Breast epithelium (tissue), 3 donors: ENCODE results near the gene LAMTOR2.

Experiments used
- POLR2AphosphoS5 ChIP-seq, 3 donors: sonication (generic); formaldehyde crosslinking; IDR thresholded peaks; one replicate each; pipeline ENCODE4 v1.6.1; 2017; ENCODE audit warnings: antibody characterized with exemption in 3 of 3
- TF ChIP-seq, protein P1 (sequence below), 3 donors: fragments of 450-650 bp; IDR thresholded peaks; one replicate each; pipeline ENCODE4 v1.5.1; 2016 to 2017; ENCODE audit warnings: antibody characterized with exemption in 3 of 3, mild to moderate bottlenecking in 3 of 3, moderate library complexity in 3 of 3

DNA sequence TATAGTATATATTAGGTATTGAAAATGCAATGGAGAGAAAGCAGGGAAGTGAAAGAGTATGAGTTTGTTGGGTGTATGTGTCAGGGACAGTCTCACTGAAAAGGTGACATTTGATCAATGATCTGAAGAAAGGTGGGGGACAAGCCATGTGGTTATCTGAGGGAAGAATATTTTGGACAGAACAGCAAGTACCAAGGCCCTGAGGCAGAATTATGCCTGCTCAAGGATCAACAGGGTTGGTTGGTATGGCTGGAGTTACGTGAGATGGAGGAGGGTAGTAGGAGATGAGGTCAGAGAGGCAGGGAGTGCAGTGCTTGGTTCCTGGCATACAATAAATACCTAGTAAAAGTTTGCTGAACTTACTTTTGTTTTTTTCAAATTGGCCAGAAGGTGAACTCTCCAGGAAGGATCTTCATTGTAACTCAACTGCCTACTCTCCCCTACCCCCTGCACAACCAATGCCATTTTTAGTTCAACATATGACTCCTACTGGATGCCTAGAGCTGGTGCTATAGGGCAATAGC lies 1.8 kb downstream of the LAMTOR2 start:
- TF ChIP-seq, protein P1, sequence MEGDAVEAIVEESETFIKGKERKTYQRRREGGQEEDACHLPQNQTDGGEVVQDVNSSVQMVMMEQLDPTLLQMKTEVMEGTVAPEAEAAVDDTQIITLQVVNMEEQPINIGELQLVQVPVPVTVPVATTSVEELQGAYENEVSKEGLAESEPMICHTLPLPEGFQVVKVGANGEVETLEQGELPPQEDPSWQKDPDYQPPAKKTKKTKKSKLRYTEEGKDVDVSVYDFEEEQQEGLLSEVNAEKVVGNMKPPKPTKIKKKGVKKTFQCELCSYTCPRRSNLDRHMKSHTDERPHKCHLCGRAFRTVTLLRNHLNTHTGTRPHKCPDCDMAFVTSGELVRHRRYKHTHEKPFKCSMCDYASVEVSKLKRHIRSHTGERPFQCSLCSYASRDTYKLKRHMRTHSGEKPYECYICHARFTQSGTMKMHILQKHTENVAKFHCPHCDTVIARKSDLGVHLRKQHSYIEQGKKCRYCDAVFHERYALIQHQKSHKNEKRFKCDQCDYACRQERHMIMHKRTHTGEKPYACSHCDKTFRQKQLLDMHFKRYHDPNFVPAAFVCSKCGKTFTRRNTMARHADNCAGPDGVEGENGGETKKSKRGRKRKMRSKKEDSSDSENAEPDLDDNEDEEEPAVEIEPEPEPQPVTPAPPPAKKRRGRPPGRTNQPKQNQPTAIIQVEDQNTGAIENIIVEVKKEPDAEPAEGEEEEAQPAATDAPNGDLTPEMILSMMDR (IDR thresholded peaks at IDR 0.05), result no peak
- no peak for TF ChIP-seq POLR2AphosphoS5 (IDR thresholded peaks at IDR 0.05)
